Gastroesophageal sphincter (tissue), 4 donors: ENCODE data around the gene MXD3. TPM values are rescaled to one million over a fixed set of nuclear protein-coding genes. Genes with fewer than 3 reads are reported as not detected.

Experiments used
- ATAC-seq: fragments of 150-250 bp; one replicate; pipeline ENCODE4 v1.9.1; 2016; ENCODE audit warnings: mild to moderate bottlenecking, moderate library complexity
- H3K27ac ChIP-seq, 4 donors: fragments of 200-600 bp; sonication (generic) in 3 of 4; 1 replicate in 3 of 4; 2 replicates in 1 of 4; pipeline ENCODE4 v1.5.1; 2016 to 2019
- H3K27me3 ChIP-seq: fragments of 200-600 bp; sonication (generic); one replicate; pipeline ENCODE4 v1.5.1; 2019
- H3K36me3 ChIP-seq, 2 donors: fragments of 200-600 bp; sonication (generic); one replicate each; pipeline ENCODE4 v1.5.1; 2019; ENCODE audit warnings: control low read depth in 1 of 2
- H3K4me1 ChIP-seq, 3 donors: fragments of 200-600 bp; sonication (generic); 1 replicate in 2 of 3; 2 replicates in 1 of 3; pipeline ENCODE4 v1.5.1; 2016 to 2019; ENCODE audit warnings: control low read depth in 2 of 3
- H3K4me3 ChIP-seq, 2 donors: fragments of 200-600 bp; sonication (generic); one replicate each; pipeline ENCODE4 v1.5.1; 2019; ENCODE audit warnings: mild to moderate bottlenecking in 1 of 2, moderate library complexity in 1 of 2
- H3K9me3 ChIP-seq, 3 donors: fragments of 200-600 bp; sonication (generic); one replicate each; pipeline ENCODE4 v1.5.1; 2017 to 2019; ENCODE audit warnings: control low read depth in 2 of 3
- CTCF ChIP-seq, 4 experiments: fragments of 200-600 bp in 2 of 4; fragments of 450-650 bp in 2 of 4; sonication (generic) in 1 of 4; IDR thresholded peaks; one replicate each; pipeline ENCODE4 v1.5.1; 2017 to 2019; ENCODE audit warnings: antibody characterized with exemption in 4 of 4, mild to moderate bottlenecking in 2 of 4, moderate library complexity in 2 of 4
- EP300 ChIP-seq: sonication (generic); formaldehyde crosslinking; IDR thresholded peaks from one replicate; pipeline ENCODE4 v1.6.1; 2017; ENCODE audit warnings: antibody characterized with exemption, mild to moderate bottlenecking
- POLR2A ChIP-seq, 2 donors: fragments of 450-650 bp; IDR thresholded peaks; one replicate each; pipeline ENCODE4 v1.6.1; 2017; ENCODE audit warnings: antibody characterized with exemption in 2 of 2, mild to moderate bottlenecking in 2 of 2, moderate library complexity in 1 of 2
- POLR2AphosphoS5 ChIP-seq: sonication (generic); formaldehyde crosslinking; IDR thresholded peaks from one replicate; pipeline ENCODE4 v1.6.1; 2017; ENCODE audit warnings: antibody characterized with exemption
- WGBS, 2 donors: methylation state at CpG; one replicate each; pipeline ENCODE4 v1.1.5; 2018; ENCODE audit warnings: low coverage in 1 of 2; 5-methylcytosine and 5-hydroxymethylcytosine counted together
- total RNA-seq, 4 donors: library from RNA; depleted of rRNA; stranded (reverse); fragments of >200 nt; gene quantifications; one replicate each; pipeline ENCODE4 v1.1.0, GENCODE V29; 2016

The MXD3 gene
- total RNA-seq, 4 donors from 2014 or later, result 1.7 to 10.9 (median 6.3) TPM

DNA sequence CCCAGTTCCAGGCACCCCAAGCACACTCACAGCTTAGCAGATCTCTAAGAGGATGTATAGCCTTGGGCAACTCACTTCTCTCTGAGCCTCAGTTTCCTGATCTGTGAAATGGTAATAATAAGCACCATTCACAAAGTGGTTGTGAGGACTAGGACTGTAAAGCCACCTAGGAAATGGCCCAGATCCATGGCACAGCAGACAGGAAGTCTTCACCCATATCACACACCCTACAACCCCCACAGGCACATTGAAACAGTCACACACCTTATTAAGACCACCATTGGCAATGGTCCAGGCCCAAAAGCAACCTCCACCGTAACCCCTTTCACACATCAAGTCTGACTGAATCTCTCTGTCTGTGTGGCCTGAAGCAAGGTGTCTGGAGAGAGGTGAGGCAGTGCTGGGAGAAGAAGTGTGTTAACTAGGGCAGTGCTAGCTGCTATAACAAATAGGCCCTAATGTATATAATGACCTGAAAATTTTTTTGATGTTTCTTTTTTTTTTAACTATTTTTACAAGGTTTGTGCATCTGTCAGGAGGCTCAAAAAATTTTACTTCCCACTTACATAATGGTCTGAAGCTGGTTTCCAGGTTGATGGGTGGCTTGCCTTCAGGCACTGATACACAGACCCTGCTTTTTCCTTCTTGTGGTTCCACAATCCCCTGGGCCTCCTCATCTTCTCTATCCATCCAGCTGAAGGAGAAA lies 43.6 kb upstream of the MXD3 start:
- TF ChIP-seq EP300 (no peak), CTCF (IDR thresholded peaks at IDR 0.05) (no peak), POLR2A (IDR thresholded peaks at IDR 0.05) (no peak)
- no peaks in the 10 kb centered on the region for H3K36me3 ChIP-seq
- no peak for ATAC-seq
- WGBS, 2 donors, result 83 to 86% methylated on average over 1 of the region's 1 CpG
- peaks cover 0 to 15% (median 6%) of the 10 kb centered on the region in 3 donors for H3K4me1 ChIP-seq
- no peaks in the 10 kb centered on the region for H3K9me3 ChIP-seq
- no peak overlapping the region for H3K27ac ChIP-seq
- H3K4me3 ChIP-seq, result no peak overlapping the region
- H3K27me3 ChIP-seq, result peaks cover 12% of the 10 kb centered on the region

DNA sequence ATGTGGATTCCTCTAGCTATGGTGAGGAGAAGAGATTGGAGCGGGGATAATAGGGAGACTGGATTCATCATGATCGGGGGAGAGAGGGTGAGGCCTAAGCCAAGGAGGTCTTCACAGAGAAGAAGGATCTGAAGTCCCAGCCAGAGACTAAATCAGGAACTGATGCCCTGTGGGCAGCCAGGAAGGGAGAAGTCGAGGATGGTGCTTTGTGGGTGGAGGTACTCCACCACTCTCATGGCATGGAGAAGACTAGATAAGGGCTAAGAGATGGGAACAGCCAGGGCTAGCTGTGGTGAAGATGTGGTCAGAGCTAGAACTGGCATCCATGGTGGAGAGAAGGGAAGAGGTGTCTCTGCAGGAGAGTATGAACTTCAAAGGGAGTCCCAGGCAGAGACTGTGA lies 43.0 kb upstream of the MXD3 start:
- Histone ChIP-seq H3K9me3 (no peaks in the 10 kb centered on the region), H3K27me3 (peaks cover 12% of the 10 kb centered on the region), H3K4me3 (no peak overlapping the region), H3K27ac (no peak overlapping the region), H3K36me3 (peaks cover 0 to 5% of the 10 kb centered on the region in 2 donors), H3K4me1 (peaks cover 0 to 21% (median 11%) of the 10 kb centered on the region in 3 donors)
- no peak for ATAC-seq
- TF ChIP-seq POLR2A (IDR thresholded peaks at IDR 0.05) (no peak), POLR2AphosphoS5 (no peak), EP300 (no peak), CTCF (IDR thresholded peaks at IDR 0.05) (no peak)
- WGBS, 2 donors, result 68 to 79% methylated on average over 2 to 3 of the region's 3 CpGs

GRCh38 chr5:177354256-177354655 lies 42.6 kb upstream of the MXD3 start:
- no peak overlapping the region for H3K27ac ChIP-seq

GRCh38 chr5:177353093-177353492 lies 41.4 kb upstream of the MXD3 start:
- Histone ChIP-seq H3K4me1 (peaks cover 0 to 37% (median 11%) of the 10 kb centered on the region in 3 donors), H3K36me3 (peaks cover 0 to 13% of the 10 kb centered on the region in 2 donors), H3K9me3 (no peaks in the 10 kb centered on the region), H3K27me3 (peaks cover under 1% of the 10 kb centered on the region), H3K27ac (no peak overlapping the region), H3K4me3 (no peak overlapping the region)
- ATAC-seq, result no peak
- 32 to 70% methylated on average over 2 of the region's 5 CpGs for WGBS, 2 donors
- TF ChIP-seq POLR2A (IDR thresholded peaks at IDR 0.05), result no peak
- TF ChIP-seq POLR2AphosphoS5, result no peak
- TF ChIP-seq CTCF (IDR thresholded peaks at IDR 0.05), result no peak
- no peak for TF ChIP-seq EP300

More at GRCh38 chr5:177354256-177354655, 42.6 kb upstream of the MXD3 start:
- ATAC-seq, result no peak
- Histone ChIP-seq H3K27me3 (peaks cover 10% of the 10 kb centered on the region), H3K9me3 (no peaks in the 10 kb centered on the region), H3K4me3 (no peak overlapping the region), H3K4me1 (peaks cover 0 to 25% (median 11%) of the 10 kb centered on the region in 3 donors), H3K36me3 (peaks cover 0 to 9% of the 10 kb centered on the region in 2 donors)
- TF ChIP-seq EP300, result no peak
- TF ChIP-seq CTCF (IDR thresholded peaks at IDR 0.05), result no peak
- TF ChIP-seq POLR2A (IDR thresholded peaks at IDR 0.05), result no peak
- TF ChIP-seq POLR2AphosphoS5, result no peak
- WGBS, 2 donors, result 83 to 91% methylated on average over 3 of the region's 3 CpGs
